ENCODE measurements around the gene FPGT.
"Not testable (repeated sequence)": the region's sequence is repeated elsewhere in the genome, so short reads cannot be mapped to it uniquely, and the experiment has no call there.

Gene FPGT

DNA sequence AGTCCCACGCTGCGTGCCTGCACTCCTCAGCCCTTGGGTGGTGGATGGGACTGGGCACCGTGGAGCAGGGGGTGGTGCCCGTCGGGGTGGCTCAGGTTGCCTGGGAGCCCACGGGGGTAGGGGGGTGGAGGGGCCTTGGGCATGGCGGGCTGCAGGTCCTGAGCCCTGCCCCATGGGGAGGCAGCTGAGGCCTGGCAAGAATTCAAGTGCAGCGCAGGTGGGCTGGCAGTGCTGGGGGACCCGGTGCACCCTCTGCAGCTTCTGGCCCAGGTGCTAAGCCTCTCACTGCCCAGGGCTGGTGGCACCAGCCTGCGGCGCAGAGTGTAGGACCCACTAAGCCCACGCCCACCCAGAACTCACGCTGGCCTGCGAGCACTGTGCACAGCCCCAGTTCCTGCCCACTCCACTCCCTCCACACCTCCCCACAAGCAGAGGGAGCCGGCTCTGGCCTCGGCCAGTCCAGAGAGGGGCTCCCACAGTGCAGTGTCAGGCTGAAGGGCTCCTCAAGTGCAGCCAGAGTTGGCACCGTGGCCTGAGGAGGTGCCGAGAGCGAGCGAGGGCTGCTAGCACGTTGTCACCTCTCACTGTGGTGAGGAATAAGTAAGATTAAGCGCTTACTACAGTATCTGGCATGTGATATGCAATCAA, 50.0 kb downstream of the FPGT start:
- Histone ChIP-seq H3K27ac (no peak overlapping the region), H3K4me3 (no peak overlapping the region)

GRCh38 chr1:74253243-74253824, 55.3 kb downstream of the FPGT start:
- H3K27ac ChIP-seq, H3K4me3 ChIP-seq: not testable (repeated sequence)
